Measurements from ENCODE around the gene LBHD2. TPM values are rescaled to one million over a fixed set of nuclear protein-coding genes. Genes with fewer than 3 reads are reported as not detected.

Gene LBHD2
- total and polyA plus RNA-seq, 2 experiments from 2014 or later = not detected

DNA sequence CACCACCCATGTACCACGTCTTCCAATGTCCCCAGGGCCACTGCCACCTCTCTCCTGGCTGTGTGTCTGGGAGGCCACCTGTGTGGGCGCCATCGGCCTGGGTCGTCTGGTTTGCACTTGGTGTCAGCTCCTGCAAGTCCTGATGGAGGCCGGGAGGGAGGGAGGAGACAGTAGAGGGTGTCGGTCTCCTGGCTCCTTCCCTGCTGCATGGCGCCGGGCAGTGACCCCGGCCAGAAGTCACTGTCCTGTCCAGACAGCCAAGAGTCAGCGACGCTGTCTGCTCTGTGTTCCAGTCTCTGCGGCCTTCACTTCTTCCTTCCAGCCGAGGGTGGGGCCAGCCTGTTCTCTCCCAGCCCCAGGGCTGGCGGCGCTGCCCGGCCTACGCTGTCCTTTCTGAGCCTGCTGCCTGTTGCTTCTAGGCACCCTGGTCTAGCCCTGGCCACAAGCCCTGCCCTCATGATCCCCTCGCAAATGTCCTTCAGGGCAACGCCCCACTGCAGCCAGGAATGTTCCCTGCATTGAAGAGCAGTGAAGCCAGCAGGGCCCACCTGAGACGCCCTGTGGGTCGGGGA, 13.0 kb upstream of the LBHD2 start (continued):
- TF ChIP-seq JUNB (IDR thresholded peaks at IDR 0.05; ENCODE audit: unreplicated experiment) = no peak

DNA sequence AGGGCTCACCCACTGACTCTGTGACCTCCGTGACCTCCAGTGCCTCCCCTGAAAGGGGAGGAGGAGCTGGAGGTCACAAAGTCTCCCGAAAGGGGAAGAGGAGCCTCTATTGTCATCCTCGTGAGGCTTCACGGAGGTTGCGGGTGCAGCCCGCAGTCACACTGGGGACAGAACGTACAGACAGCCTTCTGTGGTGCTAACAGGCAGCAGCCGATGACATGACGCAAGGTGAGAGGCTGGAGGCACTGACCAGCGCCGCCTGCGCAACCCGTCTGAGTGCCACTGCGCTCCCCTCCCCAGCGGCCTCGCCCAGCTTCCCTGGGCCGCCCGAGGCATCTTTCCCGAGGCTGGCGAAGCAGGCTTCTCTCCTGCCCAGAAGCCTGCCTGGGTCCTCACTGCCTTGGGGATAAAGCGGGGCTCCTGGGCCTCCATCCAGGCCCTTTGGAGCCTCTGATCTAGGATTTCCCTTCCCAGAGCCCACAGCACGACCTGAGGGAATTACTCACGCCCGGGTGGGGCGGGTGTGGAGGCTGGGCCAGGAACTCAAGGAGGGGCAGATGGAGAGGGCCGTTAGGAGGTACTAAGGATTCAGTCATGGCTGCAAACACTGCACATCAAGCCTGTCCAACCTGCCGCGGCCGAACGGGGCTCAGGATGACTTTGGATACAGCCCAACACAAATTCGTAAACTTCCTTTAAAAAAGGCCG, 12.3 kb upstream of the LBHD2 start:
- H3K9me3 Mint-ChIP-seq = no peaks in the 10 kb centered on the region
- H3K4me3 Mint-ChIP-seq = no peak overlapping the region
- Histone ChIP-seq H3K9me2 (ENCODE audit: insufficient read depth) (no peaks in the 10 kb centered on the region), H3K79me2 (replicated peaks; ENCODE audit: insufficient read depth) (no peaks in the 10 kb centered on the region), H3K4me3 (no peak overlapping the region), H3K4me1 (ENCODE audit: insufficient read depth) (no peaks in the 10 kb centered on the region; the same call in 1 of the 2 replicates), H3F3A (replicated peaks; ENCODE audit: low read depth) (no peaks in the 10 kb centered on the region), H3K27ac (ENCODE audit: low read depth) (no peak overlapping the region), H3K27me3 (ENCODE audit: insufficient read depth) (0 out of 2 replicates have a peak, but pooled peaks cover 5% of the 10 kb centered on the region), H4K20me1 (replicated peaks; ENCODE audit: insufficient read depth) (no peaks in the 10 kb centered on the region), H3K4me2 (no peak overlapping the region), H3K36me3 (ENCODE audit: insufficient read depth) (no peaks in the 10 kb centered on the region), H2AFZ (no peak overlapping the region)
- peaks cover 11% of the 10 kb centered on the region for H3K27me3 Mint-ChIP-seq (ENCODE audit: insufficient read depth, low read depth, poor library complexity)
- TF ChIP-seq, protein P1, sequence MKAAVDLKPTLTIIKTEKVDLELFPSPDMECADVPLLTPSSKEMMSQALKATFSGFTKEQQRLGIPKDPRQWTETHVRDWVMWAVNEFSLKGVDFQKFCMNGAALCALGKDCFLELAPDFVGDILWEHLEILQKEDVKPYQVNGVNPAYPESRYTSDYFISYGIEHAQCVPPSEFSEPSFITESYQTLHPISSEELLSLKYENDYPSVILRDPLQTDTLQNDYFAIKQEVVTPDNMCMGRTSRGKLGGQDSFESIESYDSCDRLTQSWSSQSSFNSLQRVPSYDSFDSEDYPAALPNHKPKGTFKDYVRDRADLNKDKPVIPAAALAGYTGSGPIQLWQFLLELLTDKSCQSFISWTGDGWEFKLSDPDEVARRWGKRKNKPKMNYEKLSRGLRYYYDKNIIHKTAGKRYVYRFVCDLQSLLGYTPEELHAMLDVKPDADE (IDR thresholded peaks at IDR 0.05) = no peak
- TF ChIP-seq EZH2 (IDR thresholded peaks at IDR 0.05; ENCODE audit: low read depth, unreplicated experiment) (no peak), ZNF331 (CRISPR knock-in tag; IDR thresholded peaks at IDR 0.05; ENCODE audit: low read depth) (no peak), JUNB (IDR thresholded peaks at IDR 0.05; ENCODE audit: unreplicated experiment) (no peak), CREB1 (CRISPR knock-in tag; IDR thresholded peaks at IDR 0.05; ENCODE audit: low read depth) (no peak), POLR2AphosphoS5 (IDR thresholded peaks at IDR 0.05; ENCODE audit: low read depth) (no peak), ZNF114 (CRISPR knock-in tag; IDR thresholded peaks at IDR 0.05) (no peak), STAT1 (IDR thresholded peaks at IDR 0.05; ENCODE audit: unreplicated experiment) (no peak), NANOG (IDR thresholded peaks at IDR 0.05; ENCODE audit: borderline replicate concordance) (no peak)
- TF ChIP-seq, protein P2, sequence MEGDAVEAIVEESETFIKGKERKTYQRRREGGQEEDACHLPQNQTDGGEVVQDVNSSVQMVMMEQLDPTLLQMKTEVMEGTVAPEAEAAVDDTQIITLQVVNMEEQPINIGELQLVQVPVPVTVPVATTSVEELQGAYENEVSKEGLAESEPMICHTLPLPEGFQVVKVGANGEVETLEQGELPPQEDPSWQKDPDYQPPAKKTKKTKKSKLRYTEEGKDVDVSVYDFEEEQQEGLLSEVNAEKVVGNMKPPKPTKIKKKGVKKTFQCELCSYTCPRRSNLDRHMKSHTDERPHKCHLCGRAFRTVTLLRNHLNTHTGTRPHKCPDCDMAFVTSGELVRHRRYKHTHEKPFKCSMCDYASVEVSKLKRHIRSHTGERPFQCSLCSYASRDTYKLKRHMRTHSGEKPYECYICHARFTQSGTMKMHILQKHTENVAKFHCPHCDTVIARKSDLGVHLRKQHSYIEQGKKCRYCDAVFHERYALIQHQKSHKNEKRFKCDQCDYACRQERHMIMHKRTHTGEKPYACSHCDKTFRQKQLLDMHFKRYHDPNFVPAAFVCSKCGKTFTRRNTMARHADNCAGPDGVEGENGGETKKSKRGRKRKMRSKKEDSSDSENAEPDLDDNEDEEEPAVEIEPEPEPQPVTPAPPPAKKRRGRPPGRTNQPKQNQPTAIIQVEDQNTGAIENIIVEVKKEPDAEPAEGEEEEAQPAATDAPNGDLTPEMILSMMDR (conservative IDR thresholded peaks at IDR 0.05; ENCODE audit: low read depth in 2 of 2) = no peak
- no peaks in the 10 kb centered on the region for H3K36me3 Mint-ChIP-seq (ENCODE audit: low read depth)
- DNase-seq (ENCODE audit: low spot score) (no peak), ATAC-seq (no peak)
- H3K27ac Mint-ChIP-seq = no peak overlapping the region
- no peaks in the 10 kb centered on the region; the same call in 2 of the 3 replicates for H3K4me1 Mint-ChIP-seq

Measured in GM23338 (cell line).